GM21786 (cell line): Measurements from ENCODE around the gene PHLDB2.

Experiments
- ATAC-seq: cut with Tn5 transposase; IDR thresholded peaks from one replicate; pipeline ENCODE4 v1.9.1; 2021; ENCODE audit not compliant: unreplicated experiment

Gene PHLDB2

GRCh38 chr3:111882194-111882593 is 23.1 kb downstream of the PHLDB2 start:
- no peak for ATAC-seq

GRCh38 chr3:111882799-111883198 is 23.7 kb downstream of the PHLDB2 start:
- peak; percentile 95 for ATAC-seq

- ATAC-seq: no peak
Observed at GRCh38 chr3:111884411-111885018, 25.4 kb downstream of the PHLDB2 start.

GRCh38 chr3:111885578-111885977 is 26.5 kb downstream of the PHLDB2 start:
- ATAC-seq: no peak

GRCh38 chr3:111890051-111890580 is 31.1 kb downstream of the PHLDB2 start:
- ATAC-seq: no peak

GRCh38 chr3:111892070-111892469 is 33.0 kb downstream of the PHLDB2 start:
- ATAC-seq: no peak

- ATAC-seq: no peak
Observed at GRCh38 chr3:111895071-111895470, 36.0 kb downstream of the PHLDB2 start.

- ATAC-seq: no peak
Observed at GRCh38 chr3:111899966-111900365, 40.9 kb downstream of the PHLDB2 start.

- ATAC-seq: no peak
Observed at GRCh38 chr3:111901637-111902036, 42.6 kb downstream of the PHLDB2 start.

GRCh38 chr3:111902534-111902933 is 43.5 kb downstream of the PHLDB2 start:
- no peak for ATAC-seq

GRCh38 chr3:111903067-111903511 is 44.0 kb downstream of the PHLDB2 start:
- no peak for ATAC-seq

GRCh38 chr3:111904376-111905241 is 45.5 kb downstream of the PHLDB2 start:
- ATAC-seq: no peak

GRCh38 chr3:111906656-111907055 is 47.6 kb downstream of the PHLDB2 start:
- ATAC-seq: no peak

GRCh38 chr3:111907151-111907550 is 48.1 kb downstream of the PHLDB2 start:
- ATAC-seq: no peak

- no peak for ATAC-seq
Observed at GRCh38 chr3:111910806-111911205, 51.7 kb downstream of the PHLDB2 start.

- no peak for ATAC-seq
Observed at GRCh38 chr3:111911446-111911845, 52.4 kb downstream of the PHLDB2 start.

- no peak for ATAC-seq
Observed at GRCh38 chr3:111913163-111913763, 54.2 kb downstream of the PHLDB2 start.

GRCh38 chr3:111915905-111916304 is 56.8 kb downstream of the PHLDB2 start:
- ATAC-seq: no peak

GRCh38 chr3:111917300-111917699 is 58.2 kb downstream of the PHLDB2 start:
- ATAC-seq: no peak

- ATAC-seq: no peak
Observed at GRCh38 chr3:111919370-111920065, 60.5 kb downstream of the PHLDB2 start.

- no peak for ATAC-seq
Observed at GRCh38 chr3:111921181-111921580, 62.1 kb downstream of the PHLDB2 start.
